Trophoblast cell (in vitro differentiated cells and primary cell): ENCODE data around the gene SRSF7.

Source experiments
- DNase-seq, 2 donors: peaks; one replicate each; pipeline ENCODE4 v3.0.0-alpha.2; 2016
- H2AFZ ChIP-seq: 2 replicates; pipeline ENCODE4 v1.6.1; 2013; ENCODE audit warnings: low read length, moderate library complexity, mild to moderate bottlenecking; ENCODE audit not compliant: insufficient read depth, poor library complexity
- H2AK5ac ChIP-seq: 2 replicates; pipeline ENCODE4 v1.6.1; 2013; ENCODE audit warnings: mild to moderate bottlenecking, low read length
- H2BK120ac ChIP-seq: 2 replicates; pipeline ENCODE4 v1.6.1; 2013; ENCODE audit warnings: low read length, mild to moderate bottlenecking, moderate library complexity; ENCODE audit not compliant: insufficient read depth, poor library complexity
- H2BK12ac ChIP-seq: 2 replicates; pipeline ENCODE4 v1.6.1; 2013; ENCODE audit warnings: mild to moderate bottlenecking, low read length, moderate library complexity
- H2BK5ac ChIP-seq: 2 replicates; pipeline ENCODE4 v1.6.1; 2013; ENCODE audit warnings: low read length, low read depth, moderate library complexity, mild to moderate bottlenecking; ENCODE audit not compliant: poor library complexity
- H3K14ac ChIP-seq: 2 replicates; pipeline ENCODE4 v1.6.1; 2013; ENCODE audit warnings: mild to moderate bottlenecking, low read length
- H3K18ac ChIP-seq: 2 replicates; pipeline ENCODE4 v1.6.1; 2013; ENCODE audit warnings: mild to moderate bottlenecking, low read length
- H3K23ac ChIP-seq: 2 replicates; pipeline ENCODE4 v1.6.1; 2013; ENCODE audit warnings: low read length
- H3K27ac ChIP-seq: 2 replicates; pipeline ENCODE4 v1.5.1; 2013; ENCODE audit warnings: low read depth, mild to moderate bottlenecking, inconsistent platforms, low read length, moderate library complexity
- H3K27me3 ChIP-seq: 2 replicates; pipeline ENCODE4 v1.6.1; 2013; ENCODE audit warnings: inconsistent platforms, mild to moderate bottlenecking, low read length, moderate library complexity; ENCODE audit not compliant: insufficient read depth
- H3K36me3 ChIP-seq, 2 experiments: 1 replicate in 1 of 2; 2 replicates in 1 of 2; pipeline ENCODE4 v1.6.1; 2013; ENCODE audit warnings: low read length in 2 of 2, mild to moderate bottlenecking in 2 of 2, moderate library complexity in 1 of 2; ENCODE audit not compliant: insufficient read depth in 2 of 2, control insufficient read depth in 1 of 2
- H3K4ac ChIP-seq: 2 replicates; pipeline ENCODE4 v1.6.1; 2013; ENCODE audit warnings: low read depth, mild to moderate bottlenecking, low read length, moderate library complexity
- H3K4me1 ChIP-seq, 2 experiments: 1 replicate in 1 of 2; 2 replicates in 1 of 2; pipeline ENCODE4 v1.6.1; 2013; ENCODE audit warnings: low read length in 2 of 2, mild to moderate bottlenecking in 2 of 2, moderate library complexity in 1 of 2; ENCODE audit not compliant: insufficient read depth in 2 of 2, control insufficient read depth in 1 of 2
- H3K4me2 ChIP-seq: 2 replicates; pipeline ENCODE4 v1.6.1; 2013; ENCODE audit warnings: inconsistent platforms, mild to moderate bottlenecking, low read length, moderate library complexity
- H3K4me3 ChIP-seq: 2 replicates; pipeline ENCODE4 v1.5.1; 2013; ENCODE audit warnings: mild to moderate bottlenecking, low read depth, low read length, inconsistent platforms
- H3K79me1 ChIP-seq: one replicate; pipeline ENCODE4 v1.6.1; 2013; ENCODE audit warnings: low read length
- H3K79me2 ChIP-seq: 2 replicates; pipeline ENCODE4 v1.6.1; 2013; ENCODE audit warnings: low read length, mild to moderate bottlenecking; ENCODE audit not compliant: control insufficient read depth, insufficient read depth, poor library complexity
- H3K9ac ChIP-seq: 2 replicates; pipeline ENCODE4 v1.6.1; 2013; ENCODE audit warnings: mild to moderate bottlenecking, low read length
- H3K9me3 ChIP-seq: 2 replicates; pipeline ENCODE4 v1.6.1; 2013; ENCODE audit warnings: low read depth, mild to moderate bottlenecking, control low read depth, inconsistent platforms, low read length; ENCODE audit not compliant: insufficient read depth
- H4K12ac ChIP-seq: 2 replicates; pipeline ENCODE4 v1.6.1; 2013; ENCODE audit warnings: low read depth, mild to moderate bottlenecking, low read length, moderate library complexity
- H4K8ac ChIP-seq: 2 replicates; pipeline ENCODE4 v1.6.1; 2013; ENCODE audit warnings: low read depth, mild to moderate bottlenecking, low read length, moderate library complexity
- H4K91ac ChIP-seq: one replicate; pipeline ENCODE4 v1.6.1; 2013; ENCODE audit warnings: low read depth, mild to moderate bottlenecking, low read length, moderate library complexity
- WGBS: extraction: QIAGEN DNeasy Blood & Tissue Kit; methylation state at CpG from one replicate; pipeline ENCODE4 v1.1.7; 2013; ENCODE audit warnings: missing lambda C conversion rate; ENCODE audit not compliant: insufficient read length, insufficient coverage; ENCODE audit errors: extremely low coverage; 5-methylcytosine and 5-hydroxymethylcytosine counted together

SRSF7 gene

GRCh38 chr2:38743672-38744398, 7.3 kb downstream of the SRSF7 start:
- no peak overlapping the region for H2BK120ac ChIP-seq
- no peak overlapping the region for H4K8ac ChIP-seq
- H2AK5ac ChIP-seq = no peak overlapping the region
- H3K23ac ChIP-seq = no peak overlapping the region
- no peak overlapping the region for H4K91ac ChIP-seq
- no peak overlapping the region for H3K4ac ChIP-seq
- H3K27me3 ChIP-seq = no peaks in the 10 kb centered on the region
- H2AFZ ChIP-seq = no peak overlapping the region
- no peak overlapping the region for H4K12ac ChIP-seq
- no peak overlapping the region for H2BK5ac ChIP-seq
- no peak overlapping the region for H3K14ac ChIP-seq
- H3K4me1 ChIP-seq = no peaks in the 10 kb centered on the region
- no peak overlapping the region for H2BK12ac ChIP-seq
- H3K4me2 ChIP-seq = no peak overlapping the region
- no peaks in the 10 kb centered on the region for H3K9me3 ChIP-seq
- no peak overlapping the region for H3K4me3 ChIP-seq
- no peak overlapping the region for H3K18ac ChIP-seq
- H3K79me1 ChIP-seq = no peaks in the 10 kb centered on the region
- H3K36me3 ChIP-seq = peaks cover 17 to 35% of the 10 kb centered on the region in 2 experiments
- H3K79me2 ChIP-seq = peaks cover 1% of the 10 kb centered on the region
- no peak overlapping the region for H3K27ac ChIP-seq
- 100% methylated on average over 1 of the region's 3 CpGs for WGBS
- DNase-seq = peak in 1 of 2 donors; percentile 53
- H3K9ac ChIP-seq = no peak overlapping the region

GRCh38 chr2:38742797-38743559, 8.2 kb downstream of the SRSF7 start:
- H3K14ac ChIP-seq = no peak overlapping the region
- no peak overlapping the region for H3K27ac ChIP-seq
- H3K4ac ChIP-seq = no peak overlapping the region

GRCh38 chr2:38740851-38741731, 10.1 kb downstream of the SRSF7 start:
- no peak overlapping the region for H4K8ac ChIP-seq
- no peak overlapping the region for H3K18ac ChIP-seq
- H3K14ac ChIP-seq = no peak overlapping the region
- H2BK120ac ChIP-seq = no peak overlapping the region
- no peak overlapping the region for H3K9ac ChIP-seq
- no peaks in the 10 kb centered on the region for H3K9me3 ChIP-seq
- H3K27me3 ChIP-seq = no peaks in the 10 kb centered on the region
- H4K12ac ChIP-seq = no peak overlapping the region
- H3K79me2 ChIP-seq = no peaks in the 10 kb centered on the region
- H3K4me3 ChIP-seq = no peak overlapping the region
- H2BK12ac ChIP-seq = no peak overlapping the region
- H2AFZ ChIP-seq = no peak overlapping the region
- H3K4me1 ChIP-seq = peaks cover 2 to 3% of the 10 kb centered on the region in 2 experiments
- H3K4ac ChIP-seq = no peak overlapping the region
- no peak overlapping the region for H3K4me2 ChIP-seq
- H2AK5ac ChIP-seq = no peak overlapping the region
- peak in 1 of 2 donors; percentile 86 for DNase-seq
- H3K23ac ChIP-seq = peak overlapping the region; percentile 95
- H2BK5ac ChIP-seq = no peak overlapping the region
- no peaks in the 10 kb centered on the region for H3K79me1 ChIP-seq
- H3K27ac ChIP-seq = no peak overlapping the region
- no CpG with 5 or more reads among the region's 11 CpGs for WGBS
- H3K36me3 ChIP-seq = peaks cover 10 to 19% of the 10 kb centered on the region in 2 experiments
- H4K91ac ChIP-seq = no peak overlapping the region

More at GRCh38 chr2:38742797-38743559, 8.2 kb downstream of the SRSF7 start:
- no peaks in the 10 kb centered on the region for H3K79me1 ChIP-seq
- H3K4me1 ChIP-seq = peaks cover under 1 to 2% of the 10 kb centered on the region in 2 experiments
- H2BK5ac ChIP-seq = no peak overlapping the region
- H3K23ac ChIP-seq = no peak overlapping the region
- no peak overlapping the region for H3K4me2 ChIP-seq
- H3K27me3 ChIP-seq = no peaks in the 10 kb centered on the region
- no CpG with 5 or more reads among the region's 10 CpGs for WGBS
- H2AK5ac ChIP-seq = no peak overlapping the region
- H3K79me2 ChIP-seq = no peaks in the 10 kb centered on the region
- H4K8ac ChIP-seq = no peak overlapping the region
- H2BK120ac ChIP-seq = no peak overlapping the region
- no peak overlapping the region for H2BK12ac ChIP-seq
- H3K9ac ChIP-seq = no peak overlapping the region
- no peak overlapping the region for H3K18ac ChIP-seq
- H4K12ac ChIP-seq = no peak overlapping the region
- H3K36me3 ChIP-seq = peaks cover 12 to 27% of the 10 kb centered on the region in 2 experiments
- no peak overlapping the region for H3K4me3 ChIP-seq
- no peaks in the 10 kb centered on the region for H3K9me3 ChIP-seq
- no peak overlapping the region for H2AFZ ChIP-seq
- peak; percentile 32 to 53 for DNase-seq
- H4K91ac ChIP-seq = no peak overlapping the region

- Histone ChIP-seq H3K36me3 (peaks cover 6 to 10% of the 10 kb centered on the region in 2 experiments), H4K12ac (no peak overlapping the region), H2BK5ac (no peak overlapping the region), H3K9ac (no peak overlapping the region), H4K91ac (no peak overlapping the region), H3K4me2 (no peak overlapping the region), H4K8ac (no peak overlapping the region), H3K9me3 (no peaks in the 10 kb centered on the region), H3K18ac (no peak overlapping the region), H3K4me1 (peaks cover 2 to 3% of the 10 kb centered on the region in 2 experiments), H3K4me3 (no peak overlapping the region), H3K79me2 (no peaks in the 10 kb centered on the region), H3K27ac (no peak overlapping the region), H3K79me1 (no peaks in the 10 kb centered on the region), H3K23ac (no peak overlapping the region), H2BK12ac (no peak overlapping the region), H3K27me3 (no peaks in the 10 kb centered on the region), H2BK120ac (no peak overlapping the region), H2AFZ (no peak overlapping the region), H2AK5ac (no peak overlapping the region), H3K14ac (no peak overlapping the region), H3K4ac (no peak overlapping the region)
- DNase-seq = no peak
- WGBS = no CpG with 5 or more reads among the region's 2 CpGs
Measured at GRCh38 chr2:38739524-38739923, 11.6 kb downstream of the SRSF7 start.
